ENCODE measurements around the gene ZNF438.

Gene ZNF438

GRCh38 chr10:30826679-30827078 is 205.0 kb downstream of the ZNF438 start:
- no peak for DNase-seq (ENCODE audit: low read depth, low spot score)

- DNase-seq (ENCODE audit: low read depth, low spot score) = no peak
These were observed 206.2 kb downstream of the ZNF438 start for GRCh38 chr10:30825495-30825894.

- DNase-seq (ENCODE audit: low read depth, low spot score) = no peak
These were observed 206.6 kb downstream of the ZNF438 start for GRCh38 chr10:30825022-30825421.

- no peak for DNase-seq (ENCODE audit: low read depth, low spot score)
These were observed 208.0 kb downstream of the ZNF438 start for GRCh38 chr10:30823651-30824050.

- no peak for DNase-seq (ENCODE audit: low read depth, low spot score)
These were observed 208.8 kb downstream of the ZNF438 start for GRCh38 chr10:30822693-30823465.

DNA sequence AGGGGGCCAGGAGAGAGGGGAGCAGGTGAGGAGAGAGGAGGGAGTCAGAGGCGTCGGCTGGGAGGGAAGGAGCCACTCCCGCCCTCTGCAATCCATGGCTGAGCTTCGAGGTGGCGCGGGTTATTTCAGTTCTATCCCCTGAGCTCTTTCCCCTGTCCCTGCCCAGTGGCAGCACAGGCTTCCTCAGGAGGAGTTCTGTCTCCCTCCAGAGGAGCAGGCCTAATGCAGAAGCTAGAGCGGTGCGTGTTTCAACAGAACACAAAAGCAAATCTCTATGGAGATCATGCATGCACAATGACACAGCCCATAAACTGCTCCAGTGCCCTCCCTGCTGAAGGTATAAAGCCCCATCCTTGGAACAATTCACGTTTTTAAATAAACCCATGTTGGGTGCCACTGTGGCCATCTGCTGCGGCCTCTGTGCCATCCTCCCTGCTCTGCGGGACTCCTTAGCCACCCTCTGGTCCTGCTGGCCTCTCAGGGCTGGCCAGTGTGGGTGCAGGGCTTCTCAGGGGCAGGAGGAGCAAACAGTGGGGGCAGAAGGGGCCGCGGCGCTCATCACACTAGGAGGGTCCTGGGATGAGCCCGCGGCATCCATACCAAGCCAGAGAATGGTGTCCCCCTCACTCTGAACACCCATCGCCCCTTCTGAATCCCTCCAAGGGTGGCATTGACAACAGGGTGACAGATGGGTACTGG is 209.5 kb downstream of the ZNF438 start:
- DNase-seq (ENCODE audit: low read depth, low spot score) = no peak

DNA sequence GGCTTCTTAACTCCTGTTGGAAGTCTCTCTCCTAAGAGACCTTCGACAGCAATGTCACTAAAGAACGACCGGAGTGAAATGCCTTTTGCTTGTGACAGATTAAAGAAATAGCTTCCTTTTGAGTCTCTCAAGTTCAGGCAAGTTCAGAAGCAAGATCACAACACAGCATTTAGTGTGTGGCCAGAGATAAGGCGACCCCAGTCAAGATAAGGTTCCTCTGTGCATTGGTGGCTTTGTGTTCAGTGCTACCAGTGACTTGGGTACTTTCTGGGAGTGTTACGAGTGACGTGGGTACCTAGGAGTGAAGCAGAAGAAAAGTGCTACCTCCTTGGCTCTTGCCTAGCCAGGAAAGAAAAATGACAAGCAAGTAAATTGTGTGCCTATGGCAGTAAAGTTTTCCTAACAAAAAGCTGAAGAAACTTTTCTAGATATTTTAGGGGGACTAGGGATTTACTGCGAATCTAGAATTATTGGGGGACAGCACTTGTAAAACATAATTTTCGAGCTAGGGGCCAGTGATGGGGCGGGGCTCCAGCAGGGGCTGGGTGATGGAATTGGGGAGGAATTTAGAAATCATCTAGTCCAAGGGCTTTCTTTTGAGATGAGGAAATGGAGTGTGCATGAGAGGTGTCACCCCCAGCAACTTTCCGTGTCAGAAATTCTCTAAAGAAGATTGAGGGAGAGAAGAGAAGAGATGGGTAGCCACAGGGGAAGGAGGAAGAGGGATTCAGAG is 210.2 kb downstream of the ZNF438 start:
- DNase-seq (ENCODE audit: low read depth, low spot score) = no peak

DNA sequence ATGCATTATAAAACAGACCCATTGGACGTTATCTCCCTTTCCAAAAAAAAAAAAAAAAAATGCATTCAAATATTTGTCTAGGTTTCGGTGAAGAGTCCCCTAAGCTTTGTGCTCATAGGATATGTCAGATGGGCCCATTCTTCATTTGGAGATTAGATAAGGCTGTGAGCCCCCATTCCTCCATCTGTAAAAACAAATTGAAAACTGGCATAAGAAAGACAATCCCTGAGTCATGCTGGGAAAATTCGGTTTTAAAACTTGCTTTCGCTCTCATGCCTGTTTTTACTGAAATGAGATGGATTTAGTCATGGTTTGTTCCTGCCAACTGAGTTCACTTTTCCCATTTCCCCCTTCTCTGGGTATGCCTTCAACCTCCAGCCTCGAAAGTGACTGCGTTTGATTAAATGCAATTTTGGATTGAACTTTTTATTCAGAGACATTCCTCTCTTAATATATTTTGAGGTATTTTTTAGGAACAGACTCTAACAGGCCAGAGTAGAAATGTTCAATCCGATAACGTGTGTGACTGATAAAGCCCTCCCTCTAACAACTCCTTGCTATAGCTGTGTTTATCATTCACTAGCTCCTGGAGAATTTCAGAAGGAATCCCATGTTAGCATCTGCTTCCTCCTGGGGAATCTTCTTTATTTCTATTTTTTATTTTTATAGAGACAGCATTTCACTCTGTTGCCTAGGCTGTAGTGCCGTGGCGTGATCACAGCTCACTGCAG is 211.2 kb downstream of the ZNF438 start:
- DNase-seq (ENCODE audit: low read depth, low spot score) = no peak

- no peak for DNase-seq (ENCODE audit: low read depth, low spot score)
These were observed 212.1 kb downstream of the ZNF438 start for GRCh38 chr10:30819341-30820181.

DNA sequence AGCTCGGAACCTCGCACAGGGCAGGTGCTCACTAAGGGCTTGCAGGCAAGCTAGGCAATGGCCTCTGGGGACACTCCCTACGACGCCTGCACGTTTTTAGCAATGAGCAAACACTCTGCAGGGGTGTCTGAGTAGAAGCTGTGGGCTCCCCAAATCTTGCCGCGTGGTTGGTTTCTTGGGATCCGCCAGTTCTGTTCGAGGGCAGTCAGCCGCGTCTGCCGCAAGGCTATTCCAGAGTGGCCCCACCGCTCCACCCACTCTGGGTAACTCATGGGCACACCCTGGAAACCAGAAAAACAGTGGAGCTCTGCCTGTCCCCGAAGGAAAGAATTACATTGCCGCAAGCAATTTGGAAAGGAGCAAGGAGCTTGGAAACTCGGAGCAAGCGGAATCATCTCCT is 212.8 kb downstream of the ZNF438 start:
- DNase-seq (ENCODE audit: low read depth, low spot score) = no peak

DNA sequence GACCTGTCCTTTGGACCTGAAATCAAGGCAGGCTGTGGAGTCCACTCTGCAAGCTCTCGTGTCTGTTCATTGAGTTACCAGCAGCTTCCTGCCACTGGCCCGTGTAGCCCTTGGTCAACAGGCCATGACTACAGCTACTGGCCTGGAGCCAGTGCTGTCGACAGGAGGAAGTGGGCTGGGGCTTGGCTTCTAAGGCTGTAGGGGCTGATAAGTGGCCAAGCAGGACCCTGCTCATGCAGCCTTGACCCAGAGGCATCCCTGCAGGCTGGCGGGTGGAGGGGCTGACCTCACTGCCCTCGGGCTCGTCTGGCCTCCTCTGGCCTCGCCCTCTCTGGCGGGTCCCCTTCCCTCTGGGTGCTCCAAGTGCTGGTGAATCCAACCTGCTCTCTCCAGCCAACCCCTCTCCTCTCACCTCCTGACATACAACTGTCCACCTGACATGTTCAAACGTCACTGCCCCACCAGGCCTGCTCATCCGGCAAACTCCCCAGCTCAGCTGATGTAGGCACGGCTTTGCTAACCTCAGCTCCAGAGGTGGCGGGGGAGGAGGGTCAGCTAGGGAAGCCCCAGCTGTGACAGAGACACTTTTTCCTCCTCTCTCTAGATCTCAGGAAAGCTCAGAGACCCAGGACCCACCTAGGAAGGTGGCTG is 213.5 kb downstream of the ZNF438 start:
- DNase-seq (ENCODE audit: low read depth, low spot score) = no peak

DNA sequence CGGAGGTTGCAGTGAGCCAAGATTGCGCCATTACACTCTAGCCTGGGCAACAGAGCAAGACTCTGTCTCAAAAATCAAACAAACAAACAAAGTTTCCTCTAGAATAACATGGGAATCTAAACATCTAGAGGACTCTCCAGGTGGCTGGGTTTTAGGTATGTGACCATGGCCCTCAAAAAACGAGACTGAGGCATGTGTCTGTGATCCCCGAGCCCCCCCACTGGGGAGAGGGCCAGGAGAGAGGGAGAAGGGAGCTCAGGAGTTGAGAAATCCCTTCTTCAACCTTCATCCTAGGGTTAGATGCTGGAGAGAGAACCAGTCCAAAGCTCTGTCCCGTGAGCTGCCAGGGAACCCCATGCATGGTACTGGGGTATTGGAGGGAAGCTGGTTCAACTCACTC is 214.1 kb downstream of the ZNF438 start:
- no peak for DNase-seq (ENCODE audit: low read depth, low spot score)

DNA sequence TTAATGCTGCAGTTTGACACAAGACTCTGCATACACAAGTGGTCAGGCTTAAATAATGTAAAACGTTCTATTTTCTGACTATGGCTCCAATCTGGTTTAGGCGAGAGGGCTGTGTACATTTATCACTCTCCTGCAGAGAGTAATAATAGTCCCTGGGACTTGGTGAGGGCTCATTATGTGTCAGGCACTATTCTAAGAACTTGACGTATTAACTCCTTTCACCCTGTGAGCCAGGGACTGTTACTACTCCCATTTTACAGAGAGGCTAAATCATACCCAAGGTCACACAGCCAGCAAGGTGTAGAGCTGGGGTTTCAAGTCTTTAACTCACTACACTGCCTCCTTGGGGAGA is 214.9 kb downstream of the ZNF438 start:
- no peak for DNase-seq (ENCODE audit: low read depth, low spot score)

DNA sequence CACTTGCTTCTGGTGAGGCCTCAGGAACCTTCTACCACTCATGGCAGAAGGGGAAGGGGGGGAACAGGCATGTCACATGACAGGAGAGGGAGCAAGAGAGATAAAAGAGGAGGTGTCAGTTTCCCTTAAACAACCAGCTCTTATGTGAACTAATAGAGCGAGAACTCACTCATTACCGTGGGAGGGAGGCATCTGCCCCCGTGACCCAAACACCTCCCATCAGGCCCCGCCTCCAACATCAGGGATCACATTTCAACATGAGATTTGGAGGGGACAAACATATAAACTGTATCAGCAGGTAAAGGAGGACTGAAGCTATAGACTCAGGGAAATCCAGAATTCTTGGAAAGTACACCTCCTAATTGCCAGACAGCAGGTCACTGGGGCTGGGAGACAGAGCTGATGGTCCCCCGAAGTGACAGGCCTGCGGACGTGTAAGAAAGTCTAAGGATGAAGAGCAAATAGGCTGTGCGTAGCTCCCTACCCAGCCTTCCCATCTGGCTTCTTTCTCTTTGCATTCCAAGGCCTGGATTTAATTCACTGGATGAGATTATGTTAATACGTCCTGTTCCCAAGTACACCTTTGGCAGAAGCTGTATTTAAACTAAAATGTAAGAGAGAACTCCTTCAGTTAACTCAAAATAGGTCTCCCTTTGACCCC is 215.4 kb downstream of the ZNF438 start:
- DNase-seq (ENCODE audit: low read depth, low spot score) = no peak

GRCh38 chr10:30813872-30814481 is 217.7 kb downstream of the ZNF438 start:
- no peak for DNase-seq (ENCODE audit: low read depth, low spot score)

GRCh38 chr10:30812018-30812851 is 219.4 kb downstream of the ZNF438 start:
- no peak for DNase-seq (ENCODE audit: low read depth, low spot score)

DNA sequence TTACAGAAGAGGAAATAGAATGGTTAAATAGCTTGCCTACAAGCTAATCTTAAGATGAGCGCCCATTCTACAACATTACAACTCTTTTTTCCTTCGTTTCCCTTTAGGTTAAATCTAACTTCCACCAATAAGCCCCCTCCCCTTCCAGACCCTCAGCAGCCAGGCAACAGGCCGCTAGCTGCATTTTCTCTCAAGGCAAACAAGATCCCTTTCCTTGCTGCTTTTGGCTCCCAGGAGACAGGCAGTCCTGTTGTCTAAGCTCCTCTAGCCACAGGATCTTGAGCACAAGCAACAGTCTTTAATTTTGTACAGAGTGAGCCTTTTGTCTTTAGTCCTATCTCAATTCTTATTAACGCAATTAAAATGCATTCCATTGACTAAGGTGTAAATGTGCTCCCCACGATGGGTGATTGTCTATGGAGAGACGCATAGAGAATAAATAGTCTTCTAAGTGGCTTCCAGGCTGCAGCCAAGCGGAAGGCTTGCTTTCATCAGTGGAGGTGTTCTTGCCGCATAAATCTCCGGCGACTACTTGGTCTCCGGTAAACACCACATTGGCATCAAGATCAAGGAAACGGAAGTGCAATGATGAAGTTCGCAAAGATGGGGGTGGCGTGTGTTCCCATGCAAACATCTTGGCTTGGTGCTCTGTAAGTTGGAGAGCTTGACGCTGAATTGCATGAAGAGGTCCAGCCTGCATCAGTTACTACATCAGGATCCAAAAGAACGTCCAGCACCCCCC is 220.2 kb downstream of the ZNF438 start:
- no peak for DNase-seq (ENCODE audit: low read depth, low spot score)

DNA sequence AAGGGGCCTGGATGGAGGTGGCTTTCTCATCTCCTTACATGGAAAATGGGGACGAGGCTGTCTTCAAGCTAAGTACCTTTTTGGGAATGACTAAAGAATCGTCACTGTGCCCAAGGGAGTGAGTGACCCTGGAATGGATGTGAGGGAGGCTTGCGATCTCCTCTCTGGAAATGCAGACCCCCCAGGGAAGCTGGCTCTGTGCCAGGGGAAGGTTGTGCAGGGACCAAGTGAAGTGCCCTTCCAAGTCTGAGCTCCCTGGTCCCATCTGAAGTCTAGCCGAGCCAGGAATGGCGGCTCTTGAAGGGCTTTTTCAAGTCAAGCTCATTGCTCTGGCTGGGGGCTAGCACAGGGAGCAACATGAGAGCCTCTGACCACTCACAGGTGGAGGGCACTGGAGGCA is 221.2 kb downstream of the ZNF438 start:
- DNase-seq (ENCODE audit: low read depth, low spot score) = no peak

Measured in iPS DF 19.7 (cell line).